ENCODE data around the gene PLP2. TPM values are rescaled to one million over a fixed set of nuclear protein-coding genes. Genes with fewer than 3 reads are reported as not detected.
"Not testable (repeated sequence)": the region's sequence is repeated elsewhere in the genome, so short reads cannot be mapped to it uniquely, and the experiment has no call there.

The PLP2 gene
- total RNA-seq, 1 experiment from 2014 or later, result 165 TPM

GRCh38 chrX:49129427-49129826, 42.3 kb upstream of the PLP2 start:
- H3F3A ChIP-seq (ENCODE audit: low read length, unreplicated experiment), result no peaks in the 10 kb centered on the region
- no peaks in the 10 kb centered on the region for H4K20me1 ChIP-seq (ENCODE audit: low read length)
- no peaks in the 10 kb centered on the region for H3K79me2 ChIP-seq (ENCODE audit: low read length)
- H3K27ac ChIP-seq (ENCODE audit: low read length), result no peak overlapping the region
- H3K9me3 ChIP-seq (ENCODE audit: low read length), result no peaks in the 10 kb centered on the region
- DNase-seq, result no peak
- TF ChIP-seq EZH2phosphoT487 (IDR thresholded peaks at IDR 0.05; ENCODE audit: borderline replicate concordance, low read length) (no peak), EZH2 (IDR thresholded peaks at IDR 0.05; ENCODE audit: low read length, unreplicated experiment) (no peak)
- TF ChIP-seq, protein P1, sequence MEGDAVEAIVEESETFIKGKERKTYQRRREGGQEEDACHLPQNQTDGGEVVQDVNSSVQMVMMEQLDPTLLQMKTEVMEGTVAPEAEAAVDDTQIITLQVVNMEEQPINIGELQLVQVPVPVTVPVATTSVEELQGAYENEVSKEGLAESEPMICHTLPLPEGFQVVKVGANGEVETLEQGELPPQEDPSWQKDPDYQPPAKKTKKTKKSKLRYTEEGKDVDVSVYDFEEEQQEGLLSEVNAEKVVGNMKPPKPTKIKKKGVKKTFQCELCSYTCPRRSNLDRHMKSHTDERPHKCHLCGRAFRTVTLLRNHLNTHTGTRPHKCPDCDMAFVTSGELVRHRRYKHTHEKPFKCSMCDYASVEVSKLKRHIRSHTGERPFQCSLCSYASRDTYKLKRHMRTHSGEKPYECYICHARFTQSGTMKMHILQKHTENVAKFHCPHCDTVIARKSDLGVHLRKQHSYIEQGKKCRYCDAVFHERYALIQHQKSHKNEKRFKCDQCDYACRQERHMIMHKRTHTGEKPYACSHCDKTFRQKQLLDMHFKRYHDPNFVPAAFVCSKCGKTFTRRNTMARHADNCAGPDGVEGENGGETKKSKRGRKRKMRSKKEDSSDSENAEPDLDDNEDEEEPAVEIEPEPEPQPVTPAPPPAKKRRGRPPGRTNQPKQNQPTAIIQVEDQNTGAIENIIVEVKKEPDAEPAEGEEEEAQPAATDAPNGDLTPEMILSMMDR (conservative IDR thresholded peaks at IDR 0.05; ENCODE audit: low read depth, low read length), result no peak
- ChIA-PET CTCF (no interaction called here), POLR2A (ENCODE audit: unreplicated experiment) (no interaction called here)
- BruUV-seq (replicated peaks), result no TSS peak
- H3K27me3 ChIP-seq (ENCODE audit: low read length), result no peaks in the 10 kb centered on the region
- no peaks in the 10 kb centered on the region for H3K4me1 ChIP-seq (ENCODE audit: insufficient read depth, low read length)
- H2AFZ ChIP-seq (ENCODE audit: low read length), result no peak overlapping the region
- no peak for ATAC-seq
- H3K4me2 ChIP-seq (ENCODE audit: low read length), result no peak overlapping the region
- H3K4me3 ChIP-seq (ENCODE audit: low read length), result no peak overlapping the region
- H3K9me2 ChIP-seq (replicated peaks; ENCODE audit: low read length), result no peaks in the 10 kb centered on the region
- no peak overlapping the region for H3K9ac ChIP-seq (ENCODE audit: low read length)
- no peaks in the 10 kb centered on the region for H3K36me3 ChIP-seq (ENCODE audit: low read depth, low read length)
- intact Hi-C loops (cut with micrococcal nuclease), result no loop called here

DNA sequence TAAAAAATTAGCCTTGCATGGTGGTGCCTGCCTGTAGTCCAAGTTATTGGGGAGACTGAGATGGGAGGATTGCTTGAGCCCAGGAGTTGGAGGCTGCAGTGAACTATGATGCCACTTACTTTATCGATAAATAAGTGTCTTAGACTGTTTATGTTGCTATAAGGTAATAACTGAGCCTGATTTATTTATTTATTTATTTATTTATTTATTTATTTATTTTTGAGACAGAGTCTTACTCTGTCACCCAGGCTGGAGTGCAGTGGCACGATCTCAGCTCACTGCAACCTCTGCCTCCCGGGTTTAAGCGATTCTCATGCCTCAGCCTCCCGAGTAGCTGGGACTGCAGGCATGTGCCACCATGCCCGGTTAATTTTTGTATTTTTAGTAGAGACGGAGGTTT, 39.4 kb upstream of the PLP2 start:
- H3K27ac ChIP-seq (ENCODE audit: low read length); H3K4me2 ChIP-seq (ENCODE audit: low read length); POLR2A ChIA-PET (ENCODE audit: unreplicated experiment); intact Hi-C loops (cut with micrococcal nuclease); CTCF ChIA-PET; H3K9me3 ChIP-seq (ENCODE audit: low read length); H3K4me1 ChIP-seq (ENCODE audit: insufficient read depth, low read length); H2AFZ ChIP-seq (ENCODE audit: low read length); H3K27me3 ChIP-seq (ENCODE audit: low read length); H3K9me2 ChIP-seq (replicated peaks; ENCODE audit: low read length); H4K20me1 ChIP-seq (ENCODE audit: low read length); H3K9ac ChIP-seq (ENCODE audit: low read length); H3F3A ChIP-seq (ENCODE audit: low read length, unreplicated experiment); BruUV-seq (replicated peaks); DNase-seq; H3K79me2 ChIP-seq (ENCODE audit: low read length); H3K36me3 ChIP-seq (ENCODE audit: low read depth, low read length); ATAC-seq; H3K4me3 ChIP-seq (ENCODE audit: low read length): not testable (repeated sequence)

GRCh38 chrX:49133759-49134158, 37.9 kb upstream of the PLP2 start:
- ATAC-seq (no peak), DNase-seq (no peak)
- ChIA-PET POLR2A (ENCODE audit: unreplicated experiment) (no interaction called here), CTCF (no interaction called here)
- Histone ChIP-seq H3F3A (ENCODE audit: low read length, unreplicated experiment) (no peaks in the 10 kb centered on the region), H3K27ac (ENCODE audit: low read length) (no peak overlapping the region), H3K4me1 (ENCODE audit: insufficient read depth, low read length) (no peaks in the 10 kb centered on the region), H3K4me2 (ENCODE audit: low read length) (no peak overlapping the region), H3K4me3 (ENCODE audit: low read length) (no peak overlapping the region), H3K79me2 (ENCODE audit: low read length) (no peaks in the 10 kb centered on the region), H3K9me3 (ENCODE audit: low read length) (no peaks in the 10 kb centered on the region), H3K9ac (ENCODE audit: low read length) (no peak overlapping the region), H3K36me3 (ENCODE audit: low read depth, low read length) (no peaks in the 10 kb centered on the region), H3K27me3 (ENCODE audit: low read length) (no peaks in the 10 kb centered on the region), H2AFZ (ENCODE audit: low read length) (no peak overlapping the region), H3K9me2 (replicated peaks; ENCODE audit: low read length) (no peaks in the 10 kb centered on the region), H4K20me1 (ENCODE audit: low read length) (no peaks in the 10 kb centered on the region)
- intact Hi-C loops (cut with micrococcal nuclease), result no loop called here
- no peak for TF ChIP-seq EZH2phosphoT487 (IDR thresholded peaks at IDR 0.05; ENCODE audit: borderline replicate concordance, low read length)
- no peak for TF ChIP-seq EZH2 (IDR thresholded peaks at IDR 0.05; ENCODE audit: low read length, unreplicated experiment)
- TF ChIP-seq, protein P1 (conservative IDR thresholded peaks at IDR 0.05; ENCODE audit: low read depth, low read length), result no peak
- BruUV-seq (replicated peaks), result no TSS peak
